Naive thymus-derived CD8-positive, alpha-beta T cell (primary cell): ENCODE measurements around the gene DCXR. TPM values are rescaled to one million over a fixed set of nuclear protein-coding genes. Genes with fewer than 3 reads are reported as not detected.
A peak's percentile ranks its signal among the peaks of the same experiment; 100 is the strongest.

Experiments
- ATAC-seq, 2 donors: fragments of 150-1000 bp; cut with Tn5 transposase in 1 of 2; sonication (Bioruptor Pico), chemical (Tn5 transposase) in 1 of 2; 1 replicate in 1 of 2; 2 replicates in 1 of 2; pipeline ENCODE4 v1.10.0; 2021; ENCODE audit warnings: mild to moderate bottlenecking in 2 of 2, moderate library complexity in 2 of 2
- POLR2A ChIA-PET: fragments of 350-600 bp; sonication (Branson Sonifier 250); formaldehyde crosslinking; loops from one replicate; lab custom pipeline; 2021; ENCODE audit warnings: antibody characterized with exemption; lab: Charles Lee
- DNase-seq, 10 donors: peaks; one replicate each; pipeline versions ENCODE4 v3.0.0 to v3.0.0-alpha.2; 2020 to 2022
- H3K27ac Mint-ChIP-seq, 10 donors: one replicate each; pipeline ENCODE4 v1.8.0; 2020 to 2022; ENCODE audit warnings: mild to moderate bottlenecking in 10 of 10, mixed read lengths in 10 of 10, moderate library complexity in 4 of 10, inconsistent platforms in 1 of 10
- H3K27me3 Mint-ChIP-seq, 5 donors: one replicate each; pipeline ENCODE4 v1.8.0; 2021 to 2022; ENCODE audit warnings: mixed read lengths in 5 of 5
- H3K36me3 Mint-ChIP-seq, 3 donors: one replicate each; pipeline ENCODE4 v1.8.0; 2020 to 2022; ENCODE audit warnings: mixed read lengths in 3 of 3, mild to moderate bottlenecking in 2 of 3, inconsistent platforms in 1 of 3
- H3K4me1 Mint-ChIP-seq, 4 donors: one replicate each; pipeline ENCODE4 v1.8.0; 2021 to 2022; ENCODE audit warnings: mixed read lengths in 4 of 4
- H3K4me3 Mint-ChIP-seq, 10 donors: one replicate each; pipeline ENCODE4 v1.8.0; 2020 to 2022; ENCODE audit warnings: mild to moderate bottlenecking in 10 of 10, mixed read lengths in 10 of 10, moderate library complexity in 6 of 10, inconsistent platforms in 1 of 10
- H3K9me3 Mint-ChIP-seq, 9 donors: one replicate each; pipeline ENCODE4 v1.8.0; 2020 to 2022; ENCODE audit warnings: mixed read lengths in 9 of 9, mild to moderate bottlenecking in 3 of 9, inconsistent platforms in 1 of 9, moderate library complexity in 1 of 9
- polyA plus RNA-seq, 3 donors: library from polyadenylated mRNA; unstranded; fragments of 300-500 nt; fragmentation: Illumina TruSeq; gene quantifications; one replicate each; pipeline ENCODE4 v1.2.3, GENCODE V29; 2021
- total RNA-seq, 8 experiments: library from RNA in 2 of 8; stranded (reverse) in 2 of 8; gene quantifications; one replicate each; pipeline ENCODE4 v1.2.3 and lab custom pipeline; 2021 to 2026

DCXR gene
- total and polyA plus RNA-seq, 5 experiments from 2014 or later: 72.5 to 185 (median 113) TPM

- peak overlapping the region in 6 of 10 donors; percentile 41 to 83 (median 62) for H3K27ac Mint-ChIP-seq
- peaks cover 0 to 29% (median 12%) of the 10 kb centered on the region in 4 donors for H3K4me1 Mint-ChIP-seq
- H3K27me3 Mint-ChIP-seq: no peaks in the 10 kb centered on the region
- H3K4me3 Mint-ChIP-seq: peak overlapping the region; percentile 41 to 83 (median 66)
- peak; percentile 76 to 78 for ATAC-seq
- H3K36me3 Mint-ChIP-seq: peaks cover 0 to 4% (median under 1%) of the 10 kb centered on the region in 3 donors
- no peaks in the 10 kb centered on the region for H3K9me3 Mint-ChIP-seq
- DNase-seq: peak in 3 of 10 donors; percentile 25 to 63 (median 38)
- POLR2A ChIA-PET: interaction anchor here (0.6 to 4.5 kb wide), 13 partner anchors 9 to 231 kb away, joined by 3 to 38 read pairs (median 4); partner anchors contain the start of genes CENPX, DCXR, FASN and GPS1
These were observed 27.7 kb upstream of the DCXR start for GRCh38 chr17:82065193-82065637.

- Mint-ChIP-seq H3K27me3 (no peaks in the 10 kb centered on the region), H3K4me1 (peaks cover 0 to 29% (median 12%) of the 10 kb centered on the region in 4 donors), H3K36me3 (peaks cover 0 to 8% (median 1%) of the 10 kb centered on the region in 3 donors), H3K4me3 (peak overlapping the region; percentile 41 to 83 (median 66)), H3K9me3 (no peaks in the 10 kb centered on the region), H3K27ac (peak overlapping the region in 9 of 10 donors; percentile 37 to 87 (median 63))
- ATAC-seq (no peak), DNase-seq (no peak)
- POLR2A ChIA-PET: interaction anchor here (1.1 to 4.5 kb wide), 10 partner anchors 8 to 231 kb away, joined by 3 to 38 read pairs (median 6); partner anchors contain the start of genes CENPX, DCXR, FASN and GPS1
These were observed 27.1 kb upstream of the DCXR start for GRCh38 chr17:82064433-82065192.

- ATAC-seq (no peak), DNase-seq (peak in 1 of 10 donors; percentile 50)
- Mint-ChIP-seq H3K27ac (peak overlapping the region in 9 of 10 donors; percentile 32 to 87 (median 58)), H3K27me3 (no peaks in the 10 kb centered on the region), H3K4me3 (peak overlapping the region; percentile 41 to 83 (median 66)), H3K4me1 (peaks cover 0 to 29% (median 12%) of the 10 kb centered on the region in 4 donors), H3K9me3 (no peaks in the 10 kb centered on the region), H3K36me3 (peaks cover 0 to 9% (median 1%) of the 10 kb centered on the region in 3 donors)
- POLR2A ChIA-PET: interaction anchor here (2.7 to 4.5 kb wide), 2 partner anchors 8 to 12 kb away, joined by 15 to 38 read pairs; partner anchors contain the start of genes GPS1 and RFNG
These were observed 26.2 kb upstream of the DCXR start for GRCh38 chr17:82063424-82064415.

GRCh38 chr17:82062984-82063368, 25.5 kb upstream of the DCXR start:
- Mint-ChIP-seq H3K27me3 (no peaks in the 10 kb centered on the region), H3K36me3 (peaks cover 0 to 14% (median 1%) of the 10 kb centered on the region in 3 donors), H3K4me3 (peak overlapping the region in 1 of 10 donors; percentile 66), H3K9me3 (no peaks in the 10 kb centered on the region), H3K4me1 (peaks cover under 1 to 29% (median 12%) of the 10 kb centered on the region in 4 donors), H3K27ac (no peak overlapping the region)
- DNase-seq: peak in 1 of 10 donors; percentile 60
- POLR2A ChIA-PET: interaction anchor here (1.6 kb wide), 1 partner anchor 12 kb away, joined by 8 read pairs; the partner anchor contains the start of genes GPS1 and RFNG
- ATAC-seq: no peak

GRCh38 chr17:82062076-82062983, 24.8 kb upstream of the DCXR start:
- peak overlapping the region in 3 of 10 donors; percentile 2 to 60 (median 49) for H3K27ac Mint-ChIP-seq

GRCh38 chr17:82061047-82061925, 23.8 kb upstream of the DCXR start:
- no peak overlapping the region for H3K27ac Mint-ChIP-seq
- no peak overlapping the region for H3K4me3 Mint-ChIP-seq
- DNase-seq: peak in 1 of 10 donors; percentile 58
- no peak for ATAC-seq
- peaks cover 4 to 18% (median 7%) of the 10 kb centered on the region in 4 donors for H3K4me1 Mint-ChIP-seq
- peaks cover 0 to 21% (median 1%) of the 10 kb centered on the region in 3 donors for H3K36me3 Mint-ChIP-seq
- no peaks in the 10 kb centered on the region for H3K9me3 Mint-ChIP-seq
- POLR2A ChIA-PET: interaction anchor here (0.9 to 1.6 kb wide), 2 partner anchors 10 to 24 kb away, joined by 3 to 8 read pairs; partner anchors contain the start of genes DCXR, GPS1 and RFNG
- H3K27me3 Mint-ChIP-seq: no peaks in the 10 kb centered on the region

More at GRCh38 chr17:82062076-82062983, 24.8 kb upstream of the DCXR start:
- H3K36me3 Mint-ChIP-seq: peaks cover 0 to 18% (median 1%) of the 10 kb centered on the region in 3 donors
- H3K9me3 Mint-ChIP-seq: no peaks in the 10 kb centered on the region
- H3K4me1 Mint-ChIP-seq: peaks cover 4 to 27% (median 12%) of the 10 kb centered on the region in 4 donors
- ATAC-seq: no peak
- H3K4me3 Mint-ChIP-seq: peak overlapping the region in 3 of 10 donors; percentile 19 to 45 (median 37)
- H3K27me3 Mint-ChIP-seq: no peaks in the 10 kb centered on the region
- peak in 1 of 10 donors; percentile 56 for DNase-seq
- POLR2A ChIA-PET: interaction anchor here (0.9 to 1.6 kb wide), 2 partner anchors 11 to 25 kb away, joined by 3 to 8 read pairs; partner anchors contain the start of genes DCXR, GPS1 and RFNG

- peaks cover 0 to 25% (median 1%) of the 10 kb centered on the region in 3 donors for H3K36me3 Mint-ChIP-seq
These were observed 23.1 kb upstream of the DCXR start for GRCh38 chr17:82060614-82061013.

GRCh38 chr17:82060001-82060380, 22.5 kb upstream of the DCXR start:
- POLR2A ChIA-PET: no interaction called here

More at GRCh38 chr17:82060614-82061013, 23.1 kb upstream of the DCXR start:
- POLR2A ChIA-PET: no interaction called here
- Mint-ChIP-seq H3K27ac (no peak overlapping the region), H3K9me3 (no peaks in the 10 kb centered on the region), H3K27me3 (no peaks in the 10 kb centered on the region), H3K4me3 (no peak overlapping the region), H3K4me1 (peaks cover 0 to 15% (median 6%) of the 10 kb centered on the region in 4 donors)
- DNase-seq (no peak), ATAC-seq (no peak)

GRCh38 chr17:82059272-82060000, 21.9 kb upstream of the DCXR start:
- peaks cover 0 to 25% (median 1%) of the 10 kb centered on the region in 3 donors for H3K36me3 Mint-ChIP-seq
- POLR2A ChIA-PET: no interaction called here
- ATAC-seq: no peak
- peaks cover 0 to 18% (median 6%) of the 10 kb centered on the region in 4 donors for H3K4me1 Mint-ChIP-seq
- H3K27ac Mint-ChIP-seq: peak overlapping the region in 1 of 10 donors; percentile 86
- H3K9me3 Mint-ChIP-seq: no peaks in the 10 kb centered on the region
- peak in 1 of 10 donors; percentile 46 for DNase-seq
- H3K4me3 Mint-ChIP-seq: no peak overlapping the region
- no peaks in the 10 kb centered on the region for H3K27me3 Mint-ChIP-seq

More at GRCh38 chr17:82060001-82060380, 22.5 kb upstream of the DCXR start:
- ATAC-seq (no peak), DNase-seq (no peak)
- Mint-ChIP-seq H3K9me3 (no peaks in the 10 kb centered on the region), H3K36me3 (peaks cover 0 to 25% (median 1%) of the 10 kb centered on the region in 3 donors), H3K27me3 (no peaks in the 10 kb centered on the region), H3K4me3 (no peak overlapping the region), H3K4me1 (peaks cover 0 to 19% (median 6%) of the 10 kb centered on the region in 4 donors), H3K27ac (peak overlapping the region in 3 of 10 donors; percentile 34 to 86 (median 70))
